A673 (cell line): ENCODE measurements around the gene KLF17. TPM values are rescaled to one million over a fixed set of nuclear protein-coding genes. Genes with fewer than 3 reads are reported as not detected.
"Not testable (repeated sequence)": the region's sequence is repeated elsewhere in the genome, so short reads cannot be mapped to it uniquely, and the experiment has no call there.

Source experiments
- BruUV-seq: library from RNA; stranded (reverse); fragments of 400-500 nt; replicated peaks from 2 replicates; lab custom pipeline; 2021; lab: Mats Ljungman, UMichigan
- CTCF ChIA-PET: fragments of 300-600 bp; sonication (Branson Sonifier 250); formaldehyde crosslinking; loops from one replicate; lab custom pipeline; 2022; ENCODE audit warnings: antibody characterized with exemption; lab: Charles Lee
- POLR2A ChIA-PET: fragments of 300-600 bp; sonication (Branson Sonifier 250); formaldehyde crosslinking; loops from one replicate; lab custom pipeline; 2022; ENCODE audit warnings: antibody characterized with exemption; ENCODE audit not compliant: low non-redundant PET; lab: Charles Lee
- DNase-seq: peaks from one replicate; pipeline ENCODE4 v3.0.0-alpha.2; 2015; ENCODE audit warnings: low spot score
- H3K27ac ChIP-seq: fragments of 200-600 bp; sonication (generic); 2 replicates; pipeline ENCODE4 v1.5.1; 2016; ENCODE audit warnings: mixed run types, low read depth, mild to moderate bottlenecking, mixed read lengths, antibody characterized with exemption, low read length; ENCODE audit not compliant: poor library complexity, severe bottlenecking
- H3K27me3 ChIP-seq: fragments of 200-600 bp; sonication (generic); replicated peaks from 2 replicates; pipeline ENCODE4 v1.6.1; 2017; ENCODE audit warnings: mixed run types, low read depth, mild to moderate bottlenecking, mixed read lengths, antibody characterized with exemption, low read length; ENCODE audit not compliant: insufficient read depth, poor library complexity
- H3K36me3 ChIP-seq: fragments of 200-600 bp; sonication (generic); 2 replicates; pipeline ENCODE4 v1.6.1; 2016; ENCODE audit warnings: mixed run types, mild to moderate bottlenecking, mixed read lengths, antibody characterized with exemption, low read length; ENCODE audit not compliant: insufficient read depth, poor library complexity, severe bottlenecking
- H3K4me1 ChIP-seq: fragments of 200-600 bp; sonication (generic); 2 replicates; pipeline ENCODE4 v1.6.1; 2017; ENCODE audit warnings: mixed run types, mild to moderate bottlenecking, mixed read lengths, antibody characterized with exemption, low read length; ENCODE audit not compliant: insufficient read depth, poor library complexity, severe bottlenecking
- H3K4me3 ChIP-seq: fragments of 200-600 bp; sonication (generic); 2 replicates; pipeline ENCODE4 v1.5.1; 2016; ENCODE audit warnings: low read depth, mixed run types, mild to moderate bottlenecking, mixed read lengths, low read length; ENCODE audit not compliant: poor library complexity, severe bottlenecking
- H3K9me3 ChIP-seq: fragments of 200-600 bp; sonication (generic); 2 replicates; pipeline ENCODE4 v1.6.1; 2016; ENCODE audit warnings: mixed run types, low read depth, mild to moderate bottlenecking, mixed read lengths, antibody characterized with exemption, low read length; ENCODE audit not compliant: poor library complexity, severe bottlenecking
- CTCF ChIP-seq: fragments of 300-800, 200-600 bp; sonication (generic); conservative IDR thresholded peaks from 2 replicates; pipeline ENCODE4 v1.5.1; 2017; ENCODE audit warnings: low read depth, mild to moderate bottlenecking, antibody characterized with exemption, low read length, moderate library complexity, mixed read lengths
- EZH2 ChIP-seq: fragments of 200-600 bp; sonication (generic); IDR thresholded peaks from 2 replicates; pipeline ENCODE4 v1.6.1; 2017; ENCODE audit warnings: borderline replicate concordance, low read depth, mild to moderate bottlenecking, mixed read lengths, antibody characterized with exemption, low read length; ENCODE audit not compliant: poor library complexity, severe bottlenecking
- intact Hi-C: fragments of 100-400 bp; cut with micrococcal nuclease; formaldehyde crosslinking; loops from one replicate; pipeline ENCODE4 v1.10.0; 2022; ENCODE audit not compliant: unreplicated experiment
- total RNA-seq: library from RNA; stranded (reverse); gene quantifications from 2 replicates; pipeline ENCODE4 v1.2.3, GENCODE V29; 2021

KLF17 gene
- total RNA-seq, 1 experiment from 2014 or later, result not detected

GRCh38 chr1:44134071-44134920, 15.7 kb downstream of the KLF17 start:
- TF ChIP-seq EZH2 (no peak), CTCF (no peak)

DNA sequence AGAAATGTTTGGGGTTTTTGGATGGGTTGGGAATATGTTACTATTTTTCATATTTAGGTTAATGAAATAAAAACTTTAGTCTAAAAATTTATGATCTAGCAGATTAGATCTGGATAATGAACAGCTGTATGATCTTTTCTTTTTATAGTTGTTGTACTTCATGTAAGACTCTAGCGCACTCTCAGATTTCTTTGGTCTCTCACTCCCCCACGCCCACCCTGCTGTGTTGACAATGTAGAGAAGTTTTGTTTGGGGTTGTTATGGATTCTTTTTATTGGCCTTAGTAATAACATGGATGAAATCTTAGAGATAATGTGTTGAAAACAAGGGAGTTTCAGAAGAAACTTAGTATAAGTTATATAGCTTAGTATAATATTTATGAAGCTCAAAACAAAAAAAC, 17.3 kb downstream of the KLF17 start:
- no peaks in the 10 kb centered on the region for H3K36me3 ChIP-seq
- no peak for TF ChIP-seq EZH2
- no peak for TF ChIP-seq CTCF
- no peaks in the 10 kb centered on the region for H3K9me3 ChIP-seq
- ChIA-PET CTCF (interaction anchor here (0.6 to 0.7 kb wide), 2 partner anchors 13 to 373 kb away, joined by 4 to 6 read pairs; no protein-coding TSS in a partner anchor), POLR2A (interaction anchor here (0.7 kb wide), 1 partner anchor 599 kb away, joined by 4 read pairs; no protein-coding TSS in a partner anchor)
- H3K4me3 ChIP-seq, result no peak overlapping the region
- no TSS peak for BruUV-seq
- DNase-seq, result no peak
- intact Hi-C loops, result no loop called here
- no peaks in the 10 kb centered on the region for H3K27me3 ChIP-seq
- no peak overlapping the region for H3K27ac ChIP-seq
- no peaks in the 10 kb centered on the region for H3K4me1 ChIP-seq

More at GRCh38 chr1:44134071-44134920, 15.7 kb downstream of the KLF17 start:
- DNase-seq, result no peak
- Histone ChIP-seq H3K27me3 (no peaks in the 10 kb centered on the region), H3K4me1 (no peaks in the 10 kb centered on the region), H3K27ac (no peak overlapping the region), H3K4me3 (no peak overlapping the region), H3K9me3 (no peaks in the 10 kb centered on the region), H3K36me3 (no peaks in the 10 kb centered on the region)
- no TSS peak for BruUV-seq
- intact Hi-C loops, result no loop called here
- CTCF ChIA-PET, result no interaction called here
- POLR2A ChIA-PET, result no interaction called here

- no peak for TF ChIP-seq EZH2
- no peak for TF ChIP-seq CTCF
- H3K27ac ChIP-seq, result no peak overlapping the region
- H3K9me3 ChIP-seq, result no peaks in the 10 kb centered on the region
- no TSS peak for BruUV-seq
- H3K4me1 ChIP-seq, result no peaks in the 10 kb centered on the region
- ChIA-PET CTCF (no interaction called here), POLR2A (no interaction called here)
- intact Hi-C loops, result no loop called here
- DNase-seq, result no peak
- no peaks in the 10 kb centered on the region for H3K27me3 ChIP-seq
- no peaks in the 10 kb centered on the region for H3K36me3 ChIP-seq
- no peak overlapping the region for H3K4me3 ChIP-seq
Observed at GRCh38 chr1:44138239-44138638, 19.6 kb downstream of the KLF17 start.

- intact Hi-C loops, DNase-seq, POLR2A ChIA-PET: not testable (repeated sequence)
Observed at GRCh38 chr1:44139565-44139964, 20.9 kb downstream of the KLF17 start.

More at GRCh38 chr1:44139565-44139964, 20.9 kb downstream of the KLF17 start:
- BruUV-seq, H3K27me3 ChIP-seq, CTCF ChIA-PET, H3K4me1 ChIP-seq, H3K27ac ChIP-seq, H3K4me3 ChIP-seq, H3K9me3 ChIP-seq, H3K36me3 ChIP-seq: not testable (repeated sequence)
